HG03064 (cell line): ENCODE data around the gene PTPN3.
"Not testable (repeated sequence)": the region's sequence is repeated elsewhere in the genome, so short reads cannot be mapped to it uniquely, and the experiment has no call there.

Experiments used
- ATAC-seq: cut with Tn5 transposase; IDR thresholded peaks from one replicate; pipeline ENCODE4 v1.9.1; 2021; ENCODE audit warnings: low read depth; ENCODE audit not compliant: unreplicated experiment

The PTPN3 gene

GRCh38 chr9:109354190-109354589, 143.9 kb downstream of the PTPN3 start:
- ATAC-seq, result no peak

- ATAC-seq, result no peak
Observed at GRCh38 chr9:109351032-109351431, 147.1 kb downstream of the PTPN3 start.

GRCh38 chr9:109349421-109349846, 148.7 kb downstream of the PTPN3 start:
- no peak for ATAC-seq

- no peak for ATAC-seq
Observed at GRCh38 chr9:109346904-109347303, 151.2 kb downstream of the PTPN3 start.

GRCh38 chr9:109344866-109345265, 153.2 kb downstream of the PTPN3 start:
- no peak for ATAC-seq

GRCh38 chr9:109342878-109343277, 155.2 kb downstream of the PTPN3 start:
- no peak for ATAC-seq

- no peak for ATAC-seq
Observed at GRCh38 chr9:109341561-109341960, 156.5 kb downstream of the PTPN3 start.

- ATAC-seq, result not testable (repeated sequence)
Observed at GRCh38 chr9:109340979-109341378, 157.1 kb downstream of the PTPN3 start.

- ATAC-seq, result no peak
Observed at GRCh38 chr9:109336409-109336808, 161.7 kb downstream of the PTPN3 start.

- ATAC-seq, result no peak
Observed at GRCh38 chr9:109335929-109336328, 162.2 kb downstream of the PTPN3 start.

- no peak for ATAC-seq
Observed at GRCh38 chr9:109335121-109335520, 163.0 kb downstream of the PTPN3 start.

- ATAC-seq, result no peak
Observed at GRCh38 chr9:109331353-109331752, 166.8 kb downstream of the PTPN3 start.

- ATAC-seq, result no peak
Observed at GRCh38 chr9:109329638-109330258, 168.4 kb downstream of the PTPN3 start.

- ATAC-seq, result no peak
Observed at GRCh38 chr9:109328978-109329637, 169.0 kb downstream of the PTPN3 start.
